T-helper 2 cell (primary cell): ENCODE results near the gene DUSP11.
"Not testable (repeated sequence)": the region's sequence is repeated elsewhere in the genome, so short reads cannot be mapped to it uniquely, and the experiment has no call there.

Experiments used
- DNase-seq, 5 experiments: peaks; one replicate each; pipeline versions ENCODE4 v3.0.0 to v3.0.0-alpha.2; 2012 to 2022

DUSP11 gene

DNA sequence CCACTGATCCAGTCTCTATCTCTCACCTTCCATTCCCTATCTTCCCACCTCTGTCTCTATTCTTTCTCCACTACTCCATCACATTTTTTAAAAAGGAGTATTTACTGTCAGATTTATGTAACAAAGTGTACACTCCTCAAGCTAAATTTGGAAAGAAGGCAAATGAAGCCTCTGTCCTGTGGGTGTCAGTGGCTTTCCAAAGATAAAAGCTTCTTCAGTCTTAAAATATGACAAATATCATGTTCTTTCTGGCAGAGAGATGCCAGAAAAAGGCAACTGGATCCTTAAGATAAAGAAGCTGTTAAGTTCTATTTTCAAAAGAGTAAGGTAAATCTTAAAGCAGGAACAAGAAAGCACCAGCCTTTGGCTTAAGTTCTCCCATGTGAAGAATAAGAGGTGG, 7.1 kb downstream of the DUSP11 start:
- DNase-seq = no peak

DNA sequence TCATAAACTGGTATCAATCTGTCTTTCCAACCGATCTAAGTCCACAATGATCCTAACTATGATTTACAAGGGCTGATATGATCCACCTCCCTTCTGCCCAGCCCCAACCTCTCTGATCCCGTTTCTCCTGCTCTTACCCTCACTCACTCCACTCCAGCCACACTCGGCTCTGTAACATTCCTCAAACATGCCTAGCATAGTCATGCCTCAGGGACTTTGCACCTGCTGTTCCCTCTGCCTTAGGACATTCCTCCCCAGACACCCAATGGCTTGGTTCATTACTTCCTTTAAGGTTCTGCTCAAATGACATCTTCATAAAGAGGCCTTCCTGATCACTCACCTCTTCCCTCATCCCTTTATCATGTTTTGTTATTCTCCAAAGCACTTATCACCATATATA, 9.2 kb downstream of the DUSP11 start:
- DNase-seq = no peak

DNA sequence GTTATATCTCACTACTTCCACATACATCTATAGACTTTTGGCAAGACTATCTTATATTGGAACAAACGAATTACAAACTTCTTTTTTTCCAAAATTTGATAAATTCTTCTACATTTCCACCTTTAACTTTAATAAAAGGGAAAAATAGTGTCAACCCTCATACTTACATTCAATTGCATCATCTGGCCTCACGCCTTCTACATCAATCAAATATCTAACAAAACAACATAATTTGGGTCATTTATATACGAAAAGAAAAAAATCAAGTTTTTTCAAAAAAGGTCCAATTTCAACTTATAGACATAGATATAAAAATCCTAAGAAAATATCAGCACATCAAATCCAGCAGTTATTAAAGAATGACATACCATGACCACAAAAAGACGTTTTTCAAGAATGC, 12.9 kb downstream of the DUSP11 start:
- DNase-seq = no peak

DNA sequence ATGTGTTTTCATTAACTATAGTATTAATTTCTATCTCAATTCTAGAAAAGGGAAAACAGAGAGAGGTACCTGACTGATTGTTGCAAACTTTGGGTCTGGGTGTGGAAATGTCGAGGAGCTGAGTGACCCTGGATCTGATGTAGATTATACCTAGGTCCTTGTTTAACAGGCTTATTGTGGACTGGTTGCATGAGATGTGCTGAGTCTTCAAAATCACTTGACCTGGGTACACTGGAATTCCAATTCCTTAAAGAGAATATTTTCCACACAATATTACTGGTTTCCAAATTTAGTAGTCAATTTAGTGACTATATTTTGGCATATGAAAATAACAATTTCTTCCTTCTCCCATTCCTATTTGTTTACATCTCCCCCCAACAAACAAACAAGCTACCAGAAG, 13.6 kb downstream of the DUSP11 start:
- no peak for DNase-seq

DNA sequence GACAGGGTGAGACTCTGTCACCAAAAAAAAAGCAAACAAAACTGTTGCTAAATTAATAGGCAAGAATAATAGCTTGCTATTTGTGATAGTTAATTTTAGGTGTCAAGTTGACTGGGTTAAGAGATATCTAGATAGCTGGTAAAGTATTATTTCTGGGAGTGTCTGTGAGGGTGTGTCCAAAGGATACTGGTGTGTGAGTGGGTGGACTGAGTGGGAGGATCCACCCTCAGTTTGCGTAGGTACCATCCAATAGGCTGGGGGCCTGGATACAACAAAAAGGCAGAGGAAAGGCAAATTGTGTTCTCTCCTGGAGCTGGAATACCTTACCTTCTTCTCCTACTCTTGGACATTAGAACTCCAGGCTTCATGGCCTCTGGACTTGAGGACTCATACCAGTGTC, 15.0 kb downstream of the DUSP11 start:
- no peak for DNase-seq

DNA sequence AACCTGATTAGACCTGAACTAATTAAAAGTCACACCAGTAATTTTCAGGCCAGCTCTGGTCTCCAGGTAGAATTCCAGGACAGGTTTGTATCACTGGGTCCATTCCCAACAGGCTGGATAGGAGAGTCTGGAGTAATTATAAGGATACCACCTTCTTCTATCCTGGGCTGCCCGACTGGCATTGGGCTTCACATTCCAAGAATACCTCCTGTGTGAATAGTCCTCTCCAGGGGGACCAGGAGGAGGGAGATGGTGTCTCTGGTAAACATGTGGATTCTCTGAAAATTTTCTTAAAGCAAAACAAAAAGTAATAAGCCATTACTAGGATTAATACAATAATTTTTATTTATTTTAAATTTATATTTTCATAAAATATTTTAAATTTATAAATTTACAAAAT, 17.3 kb downstream of the DUSP11 start:
- no peak for DNase-seq

DNA sequence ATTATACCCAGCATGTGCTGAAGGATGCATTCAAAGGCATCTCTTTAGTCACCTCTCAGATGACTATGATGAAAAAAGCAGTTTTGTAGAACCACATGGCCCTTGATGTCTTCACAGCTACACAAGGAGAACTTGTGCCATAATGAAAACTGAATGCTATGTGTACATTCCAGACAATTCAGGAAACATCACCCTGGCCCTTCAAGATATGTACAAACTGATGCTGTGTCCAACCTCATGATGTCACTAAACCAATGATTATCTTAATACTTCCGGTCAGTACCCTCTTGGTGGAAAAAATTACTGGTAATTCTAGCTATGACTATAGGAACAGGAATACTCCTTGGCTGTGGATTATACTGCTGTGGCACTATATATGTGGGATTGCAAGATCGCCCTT, 20.0 kb downstream of the DUSP11 start:
- DNase-seq = no peak

DNA sequence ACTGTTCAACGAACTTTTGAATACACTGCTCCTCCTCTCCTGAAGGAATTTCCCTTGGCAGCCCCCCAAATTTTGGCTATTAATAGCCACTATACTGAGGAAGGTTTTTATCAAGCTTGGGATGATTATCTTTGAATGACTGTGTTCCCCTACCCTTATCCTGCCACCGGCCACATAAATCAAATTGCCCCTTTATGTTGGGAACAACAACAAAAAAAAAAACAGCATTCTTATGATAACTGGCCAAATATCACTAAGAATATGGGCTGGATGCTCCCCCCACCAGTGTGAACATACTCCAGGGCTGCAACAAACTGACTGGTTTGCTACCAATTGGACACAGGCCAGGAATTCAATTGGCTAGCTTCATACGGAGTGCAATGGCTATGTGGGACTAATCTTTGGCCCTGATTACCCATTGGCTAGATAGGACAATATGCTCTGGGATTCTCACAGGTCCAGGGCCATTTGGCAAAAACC, 20.6 kb downstream of the DUSP11 start:
- no peak for DNase-seq

DNA sequence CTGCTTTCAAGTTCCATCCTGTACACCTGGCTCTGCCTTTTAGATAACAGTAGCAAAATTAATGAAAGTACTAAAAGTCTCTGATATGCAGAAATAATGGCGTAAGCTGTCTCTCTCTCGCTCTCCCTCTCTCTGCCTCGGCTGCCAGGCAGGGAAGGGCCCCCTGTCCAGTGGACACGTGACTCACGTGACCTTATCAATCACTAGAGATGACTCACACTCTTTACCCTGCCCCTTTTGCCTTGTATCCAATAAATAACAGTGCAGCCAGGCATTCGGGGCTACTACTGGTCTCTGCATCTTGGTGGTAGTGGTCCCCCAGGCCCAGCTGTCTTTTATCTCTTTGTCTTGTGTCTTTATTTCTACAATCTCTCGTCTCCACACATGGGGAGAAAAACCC, 25.6 kb downstream of the DUSP11 start:
- DNase-seq = not testable (repeated sequence)

DNA sequence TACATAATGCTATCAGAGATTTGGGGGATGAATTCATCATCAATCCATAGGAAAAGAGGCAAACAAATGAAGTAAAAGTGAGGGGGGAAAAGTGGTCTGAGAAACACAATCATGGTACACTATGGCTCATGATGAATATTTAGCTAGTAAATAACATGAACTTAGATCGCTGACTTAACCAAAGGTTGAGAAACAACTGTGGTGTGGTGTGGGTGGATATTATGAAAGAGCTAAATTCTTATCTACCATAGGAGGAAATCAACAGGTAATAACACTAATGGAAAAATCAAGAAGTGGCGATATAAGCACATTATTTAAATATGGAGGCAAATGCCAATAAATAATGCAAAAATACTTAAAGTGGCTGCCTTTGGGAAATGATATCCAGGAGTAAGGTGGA, 30.6 kb downstream of the DUSP11 start:
- no peak for DNase-seq

DNA sequence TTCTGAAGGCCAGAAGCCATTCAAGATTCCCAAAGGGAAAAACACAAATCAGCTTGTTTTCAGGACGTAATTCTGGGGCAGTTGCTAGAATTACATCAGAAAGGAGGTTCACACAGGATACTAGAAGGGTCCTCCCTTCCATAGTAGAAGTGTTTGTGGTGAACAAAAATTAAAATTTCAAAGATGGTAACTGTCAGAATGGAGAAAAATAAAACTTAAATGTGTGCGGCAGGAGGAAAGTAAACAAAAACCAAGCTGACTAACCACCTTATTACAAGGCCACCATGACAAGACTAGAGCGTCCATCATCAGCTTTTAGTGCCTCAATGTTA, 33.1 kb downstream of the DUSP11 start:
- no peak for DNase-seq

DNA sequence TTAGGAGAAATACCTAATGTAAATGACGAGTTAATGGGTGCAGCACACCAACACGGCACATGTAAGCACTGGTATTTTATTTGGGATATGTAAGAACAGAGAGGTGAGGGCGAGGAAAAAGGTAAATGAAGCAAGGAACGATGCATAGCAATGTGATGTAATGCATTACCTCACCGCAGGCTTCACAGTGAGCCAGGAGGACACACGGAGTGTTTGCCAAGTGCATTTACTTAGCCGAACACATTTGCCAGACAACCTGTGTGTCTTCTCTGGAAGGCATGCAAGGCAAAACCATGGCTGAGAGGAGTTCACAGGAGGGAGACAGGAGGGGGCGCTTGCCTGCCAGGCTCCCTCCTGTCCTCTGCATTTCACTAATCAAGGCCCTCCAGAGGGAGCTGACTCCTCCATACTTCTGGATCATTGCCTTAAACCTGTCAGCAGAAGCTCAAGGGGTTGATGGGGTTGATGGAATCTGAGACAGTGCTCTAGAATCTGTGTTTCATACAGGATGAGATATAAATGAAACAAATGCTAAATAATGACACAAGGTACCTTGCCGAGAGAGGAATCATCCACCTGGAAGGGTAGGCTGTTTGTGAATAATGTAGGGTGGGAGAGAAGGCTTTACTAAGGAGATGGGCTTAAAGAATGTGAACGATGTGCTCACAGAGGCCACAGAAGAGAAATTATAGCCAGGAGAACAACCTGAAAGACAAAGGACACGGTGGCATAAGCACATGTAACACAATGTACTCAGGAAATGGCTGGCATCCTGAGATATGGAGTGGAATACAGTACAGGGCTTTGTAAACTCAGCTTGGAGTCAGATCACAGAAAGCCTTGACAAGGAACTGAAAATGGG, 33.7 kb downstream of the DUSP11 start:
- DNase-seq = no peak

DNA sequence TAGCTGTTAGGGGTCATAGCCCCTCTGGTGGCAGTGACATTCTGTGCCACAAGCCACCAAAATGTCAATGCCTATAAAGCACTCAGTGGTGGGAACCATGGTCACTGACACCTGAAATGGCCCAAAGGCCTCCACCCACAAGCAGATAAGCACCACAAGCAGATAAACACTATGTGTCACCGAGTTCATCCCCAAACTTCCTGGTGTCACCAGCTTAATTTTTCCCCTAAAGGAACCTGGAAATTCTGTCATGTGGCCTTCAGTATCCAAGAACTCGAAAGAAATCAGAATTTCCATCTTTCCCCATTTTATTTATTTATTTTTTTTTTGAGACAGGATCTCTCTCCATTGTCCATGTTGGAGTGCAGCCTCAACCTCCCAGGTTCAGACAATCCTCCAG, 39.1 kb downstream of the DUSP11 start:
- no peak for DNase-seq

DNA sequence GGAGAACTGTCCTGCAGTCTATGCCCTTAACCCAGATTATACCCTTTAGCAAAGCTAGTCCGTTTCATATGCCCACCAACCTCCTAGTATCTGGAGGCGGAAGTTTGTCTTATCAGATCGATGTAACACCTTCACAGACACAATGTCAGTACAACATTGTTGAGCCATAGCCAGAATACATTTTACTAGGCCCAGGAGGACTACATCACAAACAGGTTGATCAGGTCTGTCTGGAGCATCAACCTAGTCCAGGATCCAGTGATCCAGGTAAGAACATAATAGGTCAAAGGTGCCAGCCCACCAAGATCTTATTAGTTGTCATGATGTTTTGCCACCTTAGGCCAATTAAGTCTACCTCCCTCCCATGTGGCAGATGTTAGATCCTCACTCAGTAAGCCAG, 40.8 kb downstream of the DUSP11 start:
- DNase-seq = no peak

DNA sequence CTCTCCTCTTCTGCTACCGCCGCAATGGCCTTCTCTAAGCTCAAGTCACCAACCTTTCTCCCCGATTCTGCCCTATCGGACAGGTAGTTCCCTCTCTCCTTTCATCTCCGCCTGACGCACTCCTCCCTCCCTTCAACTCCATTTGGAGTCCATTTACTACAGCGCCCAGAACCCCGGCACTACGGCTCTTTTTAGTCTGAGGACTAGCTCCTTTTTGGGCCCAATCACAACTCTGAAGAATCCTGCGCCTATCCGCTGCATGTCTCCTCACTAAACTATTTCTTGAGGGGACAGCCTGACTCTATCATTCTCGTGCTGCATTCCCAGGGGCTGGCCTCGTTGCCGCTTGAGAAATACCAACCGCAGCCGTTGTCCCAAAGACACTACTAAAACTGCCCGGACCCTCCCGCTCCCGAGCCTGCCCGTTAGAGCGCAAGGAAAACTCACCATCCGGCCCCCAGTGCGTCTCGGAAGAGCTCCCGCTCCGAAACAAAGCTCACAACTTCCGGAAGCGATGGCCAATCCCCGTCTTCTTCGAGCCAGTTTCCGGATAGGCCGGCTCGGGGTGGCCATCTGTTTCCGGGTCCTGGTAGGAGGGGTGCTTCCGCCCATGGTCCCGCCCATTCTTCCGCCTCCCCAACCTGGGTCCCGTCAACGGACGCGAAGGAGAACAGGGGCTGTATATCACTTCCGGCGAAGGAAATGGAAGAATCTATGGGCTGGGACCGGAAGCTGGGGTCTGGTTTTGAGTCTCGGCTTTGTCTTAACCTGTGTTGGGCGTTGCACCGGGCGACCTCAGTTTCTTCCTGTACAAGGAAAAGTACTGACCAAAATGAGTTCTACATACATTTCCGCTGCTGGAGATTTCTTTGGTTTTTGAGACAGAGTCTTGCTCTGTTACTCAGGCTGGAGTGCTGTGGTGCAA, 42.8 kb downstream of the DUSP11 start, which contains the start of gene TPRKB:
Gene TPRKB (minus strand): TSS at position 491 of the 925 bp plus-strand sequence. CDS start 2,776 bp downstream, outside the sequence.
- DNase-seq = peak; percentile 72 to 99 (median 88)

DNA sequence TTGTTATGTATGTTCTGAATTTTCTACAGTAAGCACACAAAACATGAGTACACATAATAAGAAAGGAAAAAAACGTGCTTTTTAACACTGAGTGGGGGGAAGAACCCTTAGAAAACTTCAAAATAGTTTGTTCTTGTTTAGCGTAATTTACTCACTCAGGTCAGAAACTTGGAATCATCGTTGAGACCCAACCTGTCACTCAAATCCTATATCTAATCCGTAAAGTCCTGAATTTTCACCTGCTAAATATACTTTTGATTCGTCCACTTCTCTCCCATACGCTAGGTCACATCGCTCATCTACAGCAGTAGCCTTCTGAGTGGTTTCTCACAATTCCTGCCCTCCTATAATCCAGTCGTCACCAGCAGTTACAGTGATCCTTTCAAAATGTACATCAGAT, 43.5 kb downstream of the DUSP11 start:
- DNase-seq = no peak

DNA sequence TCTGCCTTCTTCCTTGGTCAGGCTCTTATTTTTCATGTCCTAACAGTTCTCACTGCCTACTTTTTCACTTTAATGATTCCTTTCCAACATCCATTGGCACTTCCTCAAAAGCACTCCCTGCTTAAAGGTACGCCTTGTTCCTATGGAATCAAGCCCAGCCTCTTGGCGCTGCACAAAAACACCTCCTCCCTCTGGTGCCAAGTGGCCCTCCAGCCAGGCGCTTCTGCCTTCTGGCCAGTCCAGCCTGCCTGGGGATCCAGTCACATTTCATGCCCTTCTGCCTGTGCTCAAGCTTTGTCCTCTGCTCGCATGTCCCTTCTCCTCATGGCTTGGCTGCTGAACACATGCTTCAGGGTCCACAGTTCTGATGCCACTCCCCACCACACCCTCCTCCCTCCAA, 49.1 kb downstream of the DUSP11 start:
- DNase-seq = no peak

DNA sequence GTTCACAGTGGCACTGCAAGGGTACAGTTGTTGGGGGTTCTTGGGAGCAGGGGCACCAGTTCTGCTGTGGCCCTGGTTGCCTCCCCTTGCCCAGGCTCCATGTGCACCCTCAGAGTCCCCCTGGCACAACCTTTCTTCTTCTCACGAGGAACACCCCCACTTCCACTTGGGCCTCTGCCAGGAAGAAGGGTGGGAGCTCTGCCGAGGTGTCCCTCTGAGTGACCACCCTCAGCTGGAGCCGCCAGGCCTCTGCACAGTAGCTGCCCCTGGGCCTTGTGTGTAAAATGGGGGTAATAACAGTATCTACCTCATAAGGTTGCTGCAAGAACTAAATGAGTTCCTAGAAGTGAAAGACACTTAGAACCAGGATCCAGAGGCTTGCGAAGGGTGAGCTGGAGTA, 51.2 kb downstream of the DUSP11 start:
- no peak for DNase-seq

DNA sequence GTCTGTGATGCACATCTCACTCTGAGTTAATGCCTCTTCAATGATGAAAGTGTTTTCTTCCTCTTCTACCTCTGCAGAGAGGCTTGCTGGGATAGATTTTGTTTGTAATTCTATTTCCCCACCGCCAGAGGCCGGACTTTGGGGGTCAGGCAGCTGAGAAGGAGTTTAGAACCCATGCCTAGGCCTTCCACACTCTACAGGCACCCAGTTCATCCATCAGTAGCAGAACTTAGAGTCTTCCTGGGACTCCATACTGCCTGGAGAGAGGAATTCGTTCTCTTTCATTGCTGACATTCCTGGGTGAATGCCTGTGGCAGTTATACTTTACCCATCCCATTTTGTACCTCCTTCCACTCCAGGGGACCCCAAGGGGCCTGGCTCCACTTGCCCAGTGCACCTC, 51.9 kb downstream of the DUSP11 start:
- DNase-seq = no peak

DNA sequence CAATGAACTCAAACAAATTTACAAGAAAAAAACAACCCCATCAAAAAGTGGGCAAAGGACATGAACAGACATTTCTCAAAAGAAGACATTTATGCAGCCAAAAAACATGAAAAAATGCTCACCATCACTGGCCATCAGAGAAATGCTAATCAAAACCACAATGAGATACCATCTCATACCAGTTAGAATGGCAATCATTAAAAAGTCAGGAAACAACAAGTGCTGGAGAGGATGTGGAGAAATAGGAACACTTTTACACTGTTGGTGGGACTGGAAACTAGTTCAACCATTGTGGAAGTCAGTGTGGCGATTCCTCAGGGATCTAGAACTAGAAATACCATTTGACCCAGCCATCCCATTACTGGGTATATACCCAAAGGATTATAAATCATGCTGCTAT, 53.2 kb downstream of the DUSP11 start:
- not testable (repeated sequence) for DNase-seq

DNA sequence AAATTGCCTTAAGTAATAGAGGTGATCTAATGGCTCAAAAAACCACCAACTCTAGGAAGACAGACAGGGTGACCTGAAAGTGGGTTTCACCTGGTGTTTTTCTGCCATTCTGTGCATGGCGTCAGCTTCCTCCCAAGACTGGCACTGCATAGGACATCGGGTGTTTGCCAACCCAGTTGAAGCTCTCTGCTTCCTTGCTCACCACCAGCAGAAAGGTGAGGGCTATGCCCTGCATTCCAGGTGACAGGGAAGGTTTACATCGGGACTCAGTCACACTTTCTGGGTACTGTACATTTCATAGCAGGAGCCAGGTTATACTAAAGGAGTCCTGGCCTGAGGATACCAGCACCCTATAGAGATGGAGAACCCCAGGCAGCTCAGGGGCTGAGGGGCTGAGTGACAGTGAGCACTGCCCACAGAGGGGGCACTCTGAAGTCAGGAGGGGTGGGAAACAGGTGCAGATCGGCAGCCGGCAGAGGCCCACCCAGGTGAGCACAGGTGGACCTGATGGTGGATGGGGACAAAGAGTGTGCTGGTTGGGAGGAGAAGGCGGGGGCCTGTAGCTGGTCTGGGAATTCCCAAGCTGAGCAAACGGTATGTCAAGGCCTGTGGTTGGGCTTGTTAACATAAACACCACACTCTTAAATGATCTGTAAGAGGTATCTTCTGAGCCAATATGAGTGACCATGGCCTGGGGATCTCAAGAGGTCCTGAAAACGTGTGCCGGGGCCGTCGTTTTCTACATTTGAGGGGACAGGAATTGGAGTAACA, 60.9 kb downstream of the DUSP11 start:
- no peak for DNase-seq

DNA sequence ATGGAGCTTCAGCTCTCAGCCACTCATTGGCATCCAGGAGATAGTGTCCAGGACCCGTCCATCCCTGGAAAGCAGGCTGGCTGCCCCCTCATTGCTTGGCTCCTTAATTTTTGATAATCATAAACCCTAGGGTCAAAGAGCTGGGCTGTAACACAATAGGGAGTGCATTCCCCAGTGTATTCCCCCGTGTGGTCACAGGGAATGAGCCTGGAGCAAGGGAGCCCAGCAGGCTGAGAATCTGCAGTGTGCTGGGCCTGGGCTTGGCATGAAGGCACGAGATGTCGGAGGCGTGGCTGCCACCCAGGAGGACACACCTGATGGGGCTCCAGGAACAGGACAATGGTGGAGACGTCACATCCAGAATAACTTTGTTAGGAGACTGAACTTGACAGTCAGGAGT, 61.5 kb downstream of the DUSP11 start:
- DNase-seq = no peak

DNA sequence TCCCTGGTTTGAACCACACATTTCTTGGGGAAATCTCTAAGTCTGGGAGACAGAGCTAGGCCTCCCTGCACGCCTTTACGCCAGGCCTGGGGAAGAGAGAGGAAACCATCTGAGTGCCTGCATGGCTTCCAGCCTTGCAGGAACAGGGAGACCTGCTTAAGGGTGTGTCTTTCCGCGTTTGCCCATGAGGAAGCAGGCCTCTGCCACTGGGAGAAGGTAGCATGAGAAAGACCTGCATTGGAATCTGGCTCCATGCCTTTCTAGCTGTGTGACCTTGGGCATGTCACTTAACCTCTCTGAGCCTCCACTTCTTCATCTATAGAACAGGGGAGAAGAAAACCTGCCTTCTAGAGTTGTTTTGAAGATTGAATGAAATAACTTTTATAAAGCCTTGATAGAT, 62.2 kb downstream of the DUSP11 start:
- DNase-seq = not testable (repeated sequence)
